ENCODE measurements around the gene CFAP69. TPM values are rescaled to one million over a fixed set of nuclear protein-coding genes. Genes with fewer than 3 reads are reported as not detected.

CFAP69 gene
- total and polyA plus RNA-seq, 2 donors (not counting 1 experiment from before 2014, with no cell fraction given): 0.10 to 0.15 TPM

- no peak overlapping the region for H3K4me3 Mint-ChIP-seq
- H3K9me3 Mint-ChIP-seq (ENCODE audit: insufficient read depth): no peaks in the 10 kb centered on the region
Observed at GRCh38 chr7:90233569-90233968, 11.4 kb upstream of the CFAP69 start.

GRCh38 chr7:90236721-90237289 is 8.2 kb upstream of the CFAP69 start:
- Histone ChIP-seq H3K9me3 (ENCODE audit: control extremely low read depth in 1 of 3, control insufficient read depth in 2 of 3, insufficient read depth in 1 of 3, low read length in 2 of 3) (no peaks in the 10 kb centered on the region), H3K27ac (ENCODE audit: low read length in 2 of 2) (no peak overlapping the region), H3K36me3 (replicated peaks in 1 of 2; ENCODE audit: control extremely low read depth in 1 of 2, control insufficient read depth in 1 of 2, extremely low read depth in 1 of 2, insufficient read depth in 2 of 2, low read length in 1 of 2) (no peaks in the 10 kb centered on the region), H2AFZ (ENCODE audit: insufficient read depth, low read depth, low read length, poor library complexity, severe bottlenecking) (no peak overlapping the region), H3K79me2 (ENCODE audit: control insufficient read depth, insufficient read depth, low read length) (no peaks in the 10 kb centered on the region), H3K27me3 (replicated peaks in 1 of 4; ENCODE audit: control extremely low read depth in 1 of 4, control insufficient read depth in 3 of 4, insufficient read depth in 4 of 4, low read length in 3 of 4) (peaks cover 0 to 10% (median 3%) of the 10 kb centered on the region in 4 experiments), H4K20me1 (ENCODE audit: control insufficient read depth, insufficient read depth, low read length, poor library complexity, severe bottlenecking) (no peaks in the 10 kb centered on the region), H3K4me2 (replicated peaks; ENCODE audit: low read depth, low read length, poor library complexity, severe bottlenecking) (no peak overlapping the region), H3K4me3 (ENCODE audit: control extremely low read depth in 1 of 5, extremely low read depth in 1 of 5, insufficient read depth in 1 of 5, low read depth in 2 of 5, low read length in 4 of 5) (no peak overlapping the region), H3K4me1 (ENCODE audit: control insufficient read depth in 2 of 2, insufficient read depth in 2 of 2, low read length in 2 of 2) (no peaks in the 10 kb centered on the region), H3K9ac (ENCODE audit: low read length) (no peak overlapping the region)
- H3K27ac Mint-ChIP-seq: no peak overlapping the region
- intact Hi-C loops (cut with micrococcal nuclease): no loop called here
- CTCF ChIA-PET: no interaction called here
- peaks cover 3% of the 10 kb centered on the region for H3K4me1 Mint-ChIP-seq
- no peak for TF ChIP-seq CTCF (IDR thresholded peaks at IDR 0.05)
- no peak for TF ChIP-seq EZH2 (IDR thresholded peaks at IDR 0.05; ENCODE audit: borderline replicate concordance, insufficient read depth, low read depth, low read length, poor library complexity, severe bottlenecking)
- ATAC-seq (ENCODE audit: low read depth) (no peak), DNase-seq (no peak)
- H3K4me3 Mint-ChIP-seq: no peak overlapping the region
- POLR2A ChIA-PET: no interaction called here
- peaks cover 6% of the 10 kb centered on the region for H3K27me3 Mint-ChIP-seq
- no peaks in the 10 kb centered on the region for H3K9me3 Mint-ChIP-seq (ENCODE audit: insufficient read depth)
- 100% methylated on average over 1 of the region's 1 CpG for WGBS (ENCODE audit: insufficient coverage)

More at GRCh38 chr7:90233569-90233968, 11.4 kb upstream of the CFAP69 start:
- ATAC-seq (ENCODE audit: low read depth) (no peak), DNase-seq (no peak)
- CTCF ChIA-PET: no interaction called here
- Histone ChIP-seq H3K79me2 (ENCODE audit: control insufficient read depth, insufficient read depth, low read length) (no peaks in the 10 kb centered on the region), H3K9ac (ENCODE audit: low read length) (no peak overlapping the region), H3K4me1 (ENCODE audit: control insufficient read depth in 2 of 2, insufficient read depth in 2 of 2, low read length in 2 of 2) (no peaks in the 10 kb centered on the region), H3K4me2 (replicated peaks; ENCODE audit: low read depth, low read length, poor library complexity, severe bottlenecking) (no peak overlapping the region), H3K4me3 (ENCODE audit: control extremely low read depth in 1 of 5, extremely low read depth in 1 of 5, insufficient read depth in 1 of 5, low read depth in 2 of 5, low read length in 4 of 5) (no peak overlapping the region), H3K9me3 (ENCODE audit: control extremely low read depth in 1 of 3, control insufficient read depth in 2 of 3, insufficient read depth in 1 of 3, low read length in 2 of 3) (no peaks in the 10 kb centered on the region), H3K36me3 (replicated peaks in 1 of 2; ENCODE audit: control extremely low read depth in 1 of 2, control insufficient read depth in 1 of 2, extremely low read depth in 1 of 2, insufficient read depth in 2 of 2, low read length in 1 of 2) (no peaks in the 10 kb centered on the region), H3K27me3 (replicated peaks in 1 of 4; ENCODE audit: control extremely low read depth in 1 of 4, control insufficient read depth in 3 of 4, insufficient read depth in 4 of 4, low read length in 3 of 4) (peaks cover 0 to 3% (median under 1%) of the 10 kb centered on the region in 4 experiments), H2AFZ (ENCODE audit: insufficient read depth, low read depth, low read length, poor library complexity, severe bottlenecking) (no peak overlapping the region), H3K27ac (ENCODE audit: low read length in 2 of 2) (no peak overlapping the region), H4K20me1 (ENCODE audit: control insufficient read depth, insufficient read depth, low read length, poor library complexity, severe bottlenecking) (no peaks in the 10 kb centered on the region)
- POLR2A ChIA-PET: no interaction called here
- H3K27me3 Mint-ChIP-seq: peaks cover 7% of the 10 kb centered on the region
- H3K4me1 Mint-ChIP-seq: peaks cover 3% of the 10 kb centered on the region
- WGBS (ENCODE audit: insufficient coverage): 100% methylated on average over 1 of the region's 6 CpGs
- intact Hi-C loops (cut with micrococcal nuclease): no loop called here
- TF ChIP-seq CTCF (IDR thresholded peaks at IDR 0.05) (no peak), EZH2 (IDR thresholded peaks at IDR 0.05; ENCODE audit: borderline replicate concordance, insufficient read depth, low read depth, low read length, poor library complexity, severe bottlenecking) (no peak)
- no peak overlapping the region for H3K27ac Mint-ChIP-seq
